ENCODE measurements around the gene OR4K13.

OR4K13 gene

DNA sequence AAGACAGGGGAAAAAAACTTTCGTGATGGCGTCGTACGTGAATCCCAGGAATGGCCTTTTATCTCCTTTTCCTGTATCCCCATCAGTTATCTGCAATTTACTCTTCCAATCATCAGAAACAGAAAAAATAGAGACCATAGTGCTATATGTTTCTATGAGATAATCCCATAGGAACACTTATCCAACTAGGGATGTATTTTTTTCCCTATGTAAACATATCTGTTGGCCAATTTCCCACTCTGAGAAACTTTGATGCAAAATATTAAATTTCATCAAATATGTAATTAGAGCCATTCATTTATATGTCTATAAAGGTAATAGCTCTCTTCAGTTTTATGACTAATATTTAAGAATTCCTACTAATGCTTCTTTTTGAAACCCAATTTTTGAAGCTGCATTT is at the start of gene OR4K13:
Gene OR4K13 (minus strand): TSS at position 101 of the 400 bp plus-strand sequence. CDS start 1,280 bp downstream, outside the sequence.
- no peak for DNase-seq (ENCODE audit: low read depth in 2 of 2)

- no peak for DNase-seq (ENCODE audit: low read depth in 2 of 2)
Measured at GRCh38 chr14:20059745-20060144, 23.9 kb upstream of the OR4K13 start, which contains the start of gene OR4L1. Gene OR4L1 (plus strand): TSS chr14:20060045. CDS start chr14:20060045, 0 bp downstream.

- no peak for DNase-seq (ENCODE audit: low read depth in 2 of 2)
Measured at GRCh38 chr14:20048202-20048601, 12.4 kb upstream of the OR4K13 start.

- no peak for DNase-seq (ENCODE audit: low read depth in 2 of 2)
Measured at GRCh38 chr14:20044243-20044642, 8.4 kb upstream of the OR4K13 start.

GRCh38 chr14:20035449-20035848 is 389 bp downstream of the OR4K13 start:
- no peak for DNase-seq (ENCODE audit: low read depth in 2 of 2)

DNA sequence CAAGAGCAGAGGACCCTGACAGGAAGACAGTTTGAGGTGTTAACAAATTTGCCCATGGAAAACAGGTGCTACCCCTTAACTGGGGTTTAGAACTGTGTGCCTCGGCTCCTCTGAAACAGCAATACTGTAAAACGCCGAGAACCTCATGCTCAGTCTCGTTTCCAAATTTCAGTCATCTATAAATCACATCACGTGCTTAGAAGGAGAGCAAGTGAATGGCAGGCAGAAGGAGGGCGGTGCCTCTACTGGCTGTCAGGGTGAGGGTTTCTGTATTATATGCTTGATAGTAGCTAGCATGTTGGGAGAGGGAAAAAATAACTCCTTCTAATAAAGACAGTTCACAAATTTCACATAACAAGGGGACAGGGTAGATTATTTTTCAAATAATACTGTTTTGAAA is 4.8 kb downstream of the OR4K13 start:
- no peak for DNase-seq (ENCODE audit: low read depth in 2 of 2)

DNA sequence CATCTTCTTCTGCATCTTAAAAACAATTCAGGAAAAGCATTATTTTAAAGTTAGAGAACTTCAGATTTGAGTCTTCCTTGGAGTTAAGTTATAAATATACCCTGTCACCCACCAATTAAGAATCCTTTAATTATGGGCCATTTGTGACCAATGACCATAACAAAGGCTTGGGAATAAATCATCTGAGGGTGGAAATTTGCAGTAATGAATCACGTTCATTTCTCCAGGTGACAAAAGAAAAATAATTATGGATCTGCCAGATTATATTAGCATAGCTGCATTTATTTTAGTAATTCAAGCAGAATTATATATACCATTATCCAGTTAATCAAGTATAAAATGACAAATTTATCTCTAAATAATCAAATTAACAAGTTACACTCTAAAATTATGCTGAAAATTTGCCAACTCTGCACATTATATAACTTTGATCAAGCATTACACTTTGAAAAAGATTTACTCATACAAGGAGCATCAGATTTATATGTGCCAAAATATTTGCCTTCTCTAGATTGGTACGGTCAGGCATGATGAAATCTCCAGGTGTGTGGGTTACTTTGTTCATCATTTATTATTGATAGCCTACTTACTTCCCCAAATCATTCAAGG is 16.5 kb downstream of the OR4K13 start, which contains the start of gene OR4K14:
Gene OR4K14 (minus strand): TSS at position 51 of the 609 bp plus-strand sequence. CDS start 4,114 bp downstream, outside the sequence.
- no peak for DNase-seq (ENCODE audit: low read depth in 2 of 2)

DNA sequence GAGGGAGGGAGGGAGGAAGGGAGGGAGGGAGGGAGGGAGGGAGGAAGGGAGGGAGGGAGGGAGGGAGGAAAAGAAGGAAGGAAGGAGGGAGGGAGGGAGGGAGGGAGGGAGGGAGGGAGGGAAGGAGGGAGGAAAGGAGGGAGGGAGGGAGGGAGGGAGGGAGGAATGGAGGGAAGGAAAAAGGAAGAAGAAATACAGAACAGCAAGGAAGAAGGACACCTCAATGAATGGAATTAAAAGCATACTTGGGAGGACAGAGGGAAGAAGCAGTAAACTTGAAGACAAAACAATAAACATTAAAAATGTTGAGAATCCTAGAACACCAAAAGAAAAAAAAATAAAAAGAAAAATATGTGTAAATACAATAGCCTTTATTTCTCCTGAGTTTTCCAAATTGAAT is 27.7 kb downstream of the OR4K13 start:
- no peak for DNase-seq (ENCODE audit: low read depth in 2 of 2)

DNA sequence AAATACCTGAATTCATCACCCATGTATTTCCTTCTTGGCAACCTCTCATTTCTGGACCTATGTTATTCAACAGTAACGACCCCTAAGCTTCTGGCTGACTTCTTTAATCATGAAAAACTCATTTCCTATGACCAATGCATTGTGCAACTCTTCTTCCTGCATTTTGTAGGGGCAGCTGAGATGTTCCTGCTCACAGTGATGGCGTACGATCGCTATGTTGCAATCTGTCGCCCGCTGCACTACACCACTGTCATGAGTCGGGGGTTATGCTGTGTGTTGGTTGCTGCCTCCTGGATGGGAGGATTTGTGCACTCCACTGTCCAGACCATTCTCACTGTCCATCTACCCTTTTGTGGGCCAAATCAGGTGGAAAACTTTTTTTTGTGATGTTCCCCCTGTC is 33.5 kb downstream of the OR4K13 start:
- no peak for DNase-seq (ENCODE audit: low read depth in 2 of 2)

- DNase-seq (ENCODE audit: low read depth in 2 of 2): no peak
Measured at GRCh38 chr14:20001863-20002262, 34.0 kb downstream of the OR4K13 start, which contains the start of gene OR4Q2. Gene OR4Q2 (plus strand): TSS chr14:20002163.

DNA sequence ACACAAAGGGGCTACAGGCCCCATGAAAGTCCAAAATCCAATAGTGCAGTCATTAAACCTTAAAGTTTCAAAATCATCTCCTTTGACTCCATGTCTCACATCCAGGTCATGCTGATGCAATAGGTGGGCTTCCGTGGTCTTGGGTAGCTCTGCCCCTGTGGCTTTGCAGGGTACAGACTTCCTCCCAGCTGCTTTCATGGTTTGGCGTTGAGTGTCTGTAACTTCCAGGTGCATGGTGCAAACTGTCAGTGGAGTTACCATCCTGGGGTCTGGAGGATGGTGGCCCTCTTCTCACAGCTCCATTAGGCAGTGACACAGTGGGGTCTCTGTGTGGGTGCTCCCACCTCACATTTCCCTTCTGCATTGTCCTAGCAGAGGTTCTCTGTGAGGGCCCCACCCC is 42.4 kb downstream of the OR4K13 start:
- DNase-seq (ENCODE audit: low read depth in 2 of 2): no peak

Measured in stimulated activated CD8-positive, alpha-beta memory T cell treated with anti-CD3 and anti-CD28 coated beads, Interleukin-2, amount 100 ng/mL, for 48 hours (primary cell).